ENCODE measurements around the gene GPLD1.

GPLD1 gene

GRCh38 chr6:24412294-24412693, 77.1 kb downstream of the GPLD1 start:
- Histone ChIP-seq H4K8ac (ENCODE audit: low read depth, low read length) (no peak overlapping the region), H3K9ac (ENCODE audit: low read depth, low read length, poor library complexity) (no peak overlapping the region), H3K4me3 (ENCODE audit: low read length in 2 of 2) (no peak overlapping the region), H3K4me1 (ENCODE audit: control insufficient read depth in 2 of 2, insufficient read depth in 1 of 2, low read depth in 1 of 2, low read length in 2 of 2) (no peaks in the 10 kb centered on the region), H4K91ac (ENCODE audit: low read depth, low read length, poor library complexity) (no peak overlapping the region), H3K79me1 (ENCODE audit: low read depth, low read length) (no peaks in the 10 kb centered on the region), H3K14ac (ENCODE audit: low read length) (no peak overlapping the region), H3K18ac (ENCODE audit: low read length) (no peak overlapping the region), H3K27me3 (ENCODE audit: control insufficient read depth in 3 of 3, insufficient read depth in 3 of 3, low read depth in 1 of 3, low read length in 3 of 3) (no peaks in the 10 kb centered on the region), H3K36me3 (replicated peaks in 1 of 2; ENCODE audit: control insufficient read depth in 2 of 2, insufficient read depth in 2 of 2, low read length in 2 of 2) (peaks cover 21 to 94% of the 10 kb centered on the region in 2 donors), H3K27ac (replicated peaks; ENCODE audit: low read length) (no peak overlapping the region), H3K4ac (ENCODE audit: low read length) (no peak overlapping the region), H2AFZ (ENCODE audit: low read length) (no peak overlapping the region), H3K23ac (ENCODE audit: low read depth, low read length, poor library complexity) (no peak overlapping the region), H2BK5ac (ENCODE audit: low read length) (no peak overlapping the region), H2BK120ac (ENCODE audit: low read depth, low read length) (no peak overlapping the region), H2AK5ac (ENCODE audit: low read depth, low read length) (no peak overlapping the region), H2BK15ac (ENCODE audit: low read length) (no peak overlapping the region), H3K9me3 (replicated peaks in 1 of 2; ENCODE audit: control insufficient read depth in 2 of 2, insufficient read depth in 1 of 2, low read depth in 1 of 2, low read length in 2 of 2) (no peaks in the 10 kb centered on the region), H3K4me2 (ENCODE audit: insufficient read depth, low read length, poor library complexity, severe bottlenecking) (no peak overlapping the region), H2BK12ac (ENCODE audit: low read length) (no peak overlapping the region)
- no peak for DNase-seq (ENCODE audit: low spot score)
- no CpG with 5 or more reads among the region's 4 CpGs for WGBS, 2 donors (ENCODE audit: extremely low coverage in 2 of 2, insufficient read length in 2 of 2, insufficient replicate concordance in 1 of 2)

- DNase-seq (ENCODE audit: low spot score), result no peak
- Histone ChIP-seq H2BK15ac (ENCODE audit: low read length) (no peak overlapping the region), H3K36me3 (replicated peaks in 1 of 2; ENCODE audit: control insufficient read depth in 2 of 2, insufficient read depth in 2 of 2, low read length in 2 of 2) (peaks cover 16 to 91% of the 10 kb centered on the region in 2 donors), H3K27ac (replicated peaks; ENCODE audit: low read length) (no peak overlapping the region), H2BK120ac (ENCODE audit: low read depth, low read length) (no peak overlapping the region), H2BK12ac (ENCODE audit: low read length) (no peak overlapping the region), H3K27me3 (ENCODE audit: control insufficient read depth in 3 of 3, insufficient read depth in 3 of 3, low read depth in 1 of 3, low read length in 3 of 3) (no peaks in the 10 kb centered on the region), H4K8ac (ENCODE audit: low read depth, low read length) (no peak overlapping the region), H3K23ac (ENCODE audit: low read depth, low read length, poor library complexity) (no peak overlapping the region), H3K4me3 (ENCODE audit: low read length in 2 of 2) (no peak overlapping the region), H3K4me1 (ENCODE audit: control insufficient read depth in 2 of 2, insufficient read depth in 1 of 2, low read depth in 1 of 2, low read length in 2 of 2) (no peaks in the 10 kb centered on the region), H3K4me2 (ENCODE audit: insufficient read depth, low read length, poor library complexity, severe bottlenecking) (no peak overlapping the region), H3K9me3 (replicated peaks in 1 of 2; ENCODE audit: control insufficient read depth in 2 of 2, insufficient read depth in 1 of 2, low read depth in 1 of 2, low read length in 2 of 2) (no peaks in the 10 kb centered on the region), H2AFZ (ENCODE audit: low read length) (no peak overlapping the region), H4K91ac (ENCODE audit: low read depth, low read length, poor library complexity) (no peak overlapping the region), H2AK5ac (ENCODE audit: low read depth, low read length) (no peak overlapping the region), H2BK5ac (ENCODE audit: low read length) (no peak overlapping the region), H3K79me1 (ENCODE audit: low read depth, low read length) (no peaks in the 10 kb centered on the region), H3K18ac (ENCODE audit: low read length) (no peak overlapping the region), H3K4ac (ENCODE audit: low read length) (no peak overlapping the region), H3K9ac (ENCODE audit: low read depth, low read length, poor library complexity) (no peak overlapping the region), H3K14ac (ENCODE audit: low read length) (no peak overlapping the region)
- WGBS, 2 donors (ENCODE audit: extremely low coverage in 2 of 2, insufficient read length in 2 of 2, insufficient replicate concordance in 1 of 2), result no CpG with 5 or more reads among the region's 3 CpGs
Observed at GRCh38 chr6:24410622-24411021, 78.8 kb downstream of the GPLD1 start.

GRCh38 chr6:24408719-24409410, 80.5 kb downstream of the GPLD1 start:
- Histone ChIP-seq H2BK5ac (ENCODE audit: low read length) (no peak overlapping the region), H3K23ac (ENCODE audit: low read depth, low read length, poor library complexity) (no peak overlapping the region), H4K91ac (ENCODE audit: low read depth, low read length, poor library complexity) (no peak overlapping the region), H3K36me3 (replicated peaks in 1 of 2; ENCODE audit: control insufficient read depth in 2 of 2, insufficient read depth in 2 of 2, low read length in 2 of 2) (peaks cover 15 to 88% of the 10 kb centered on the region in 2 donors), H3K4me3 (ENCODE audit: low read length in 2 of 2) (no peak overlapping the region), H3K9ac (ENCODE audit: low read depth, low read length, poor library complexity) (no peak overlapping the region), H3K27me3 (ENCODE audit: control insufficient read depth in 3 of 3, insufficient read depth in 3 of 3, low read depth in 1 of 3, low read length in 3 of 3) (no peaks in the 10 kb centered on the region), H3K4ac (ENCODE audit: low read length) (no peak overlapping the region), H3K4me2 (ENCODE audit: insufficient read depth, low read length, poor library complexity, severe bottlenecking) (no peak overlapping the region), H2BK12ac (ENCODE audit: low read length) (no peak overlapping the region), H3K18ac (ENCODE audit: low read length) (no peak overlapping the region), H3K14ac (ENCODE audit: low read length) (no peak overlapping the region), H2BK15ac (ENCODE audit: low read length) (no peak overlapping the region), H3K79me1 (ENCODE audit: low read depth, low read length) (no peaks in the 10 kb centered on the region), H2AK5ac (ENCODE audit: low read depth, low read length) (no peak overlapping the region), H3K27ac (replicated peaks; ENCODE audit: low read length) (no peak overlapping the region), H3K4me1 (ENCODE audit: control insufficient read depth in 2 of 2, insufficient read depth in 1 of 2, low read depth in 1 of 2, low read length in 2 of 2) (peaks cover 0 to 3% of the 10 kb centered on the region in 2 donors), H2AFZ (ENCODE audit: low read length) (no peak overlapping the region), H2BK120ac (ENCODE audit: low read depth, low read length) (no peak overlapping the region), H4K8ac (ENCODE audit: low read depth, low read length) (no peak overlapping the region), H3K9me3 (replicated peaks in 1 of 2; ENCODE audit: control insufficient read depth in 2 of 2, insufficient read depth in 1 of 2, low read depth in 1 of 2, low read length in 2 of 2) (no peaks in the 10 kb centered on the region)
- no peak for DNase-seq (ENCODE audit: low spot score)
- WGBS, 2 donors (ENCODE audit: extremely low coverage in 2 of 2, insufficient read length in 2 of 2, insufficient replicate concordance in 1 of 2), result no CpG with 5 or more reads among the region's 2 CpGs

- Histone ChIP-seq H3K4me3 (ENCODE audit: low read length in 2 of 2) (no peak overlapping the region), H3K23ac (ENCODE audit: low read depth, low read length, poor library complexity) (no peak overlapping the region), H2AFZ (ENCODE audit: low read length) (no peak overlapping the region), H3K18ac (ENCODE audit: low read length) (no peak overlapping the region), H2BK120ac (ENCODE audit: low read depth, low read length) (no peak overlapping the region), H3K9me3 (replicated peaks in 1 of 2; ENCODE audit: control insufficient read depth in 2 of 2, insufficient read depth in 1 of 2, low read depth in 1 of 2, low read length in 2 of 2) (no peaks in the 10 kb centered on the region), H4K8ac (ENCODE audit: low read depth, low read length) (no peak overlapping the region), H3K4me2 (ENCODE audit: insufficient read depth, low read length, poor library complexity, severe bottlenecking) (no peak overlapping the region), H3K4ac (ENCODE audit: low read length) (no peak overlapping the region), H2BK12ac (ENCODE audit: low read length) (no peak overlapping the region), H2BK15ac (ENCODE audit: low read length) (no peak overlapping the region), H2BK5ac (ENCODE audit: low read length) (no peak overlapping the region), H3K4me1 (ENCODE audit: control insufficient read depth in 2 of 2, insufficient read depth in 1 of 2, low read depth in 1 of 2, low read length in 2 of 2) (peaks cover 0 to 6% of the 10 kb centered on the region in 2 donors), H3K79me1 (ENCODE audit: low read depth, low read length) (peaks cover 6% of the 10 kb centered on the region), H2AK5ac (ENCODE audit: low read depth, low read length) (no peak overlapping the region), H3K14ac (ENCODE audit: low read length) (no peak overlapping the region), H3K36me3 (replicated peaks in 1 of 2; ENCODE audit: control insufficient read depth in 2 of 2, insufficient read depth in 2 of 2, low read length in 2 of 2) (peaks cover 6 to 54% of the 10 kb centered on the region in 2 donors), H3K27me3 (ENCODE audit: control insufficient read depth in 3 of 3, insufficient read depth in 3 of 3, low read depth in 1 of 3, low read length in 3 of 3) (no peaks in the 10 kb centered on the region), H4K91ac (ENCODE audit: low read depth, low read length, poor library complexity) (no peak overlapping the region), H3K27ac (replicated peaks; ENCODE audit: low read length) (no peak overlapping the region), H3K9ac (ENCODE audit: low read depth, low read length, poor library complexity) (no peak overlapping the region)
- no CpG with 5 or more reads among the region's 5 CpGs for WGBS, 2 donors (ENCODE audit: extremely low coverage in 2 of 2, insufficient read length in 2 of 2, insufficient replicate concordance in 1 of 2)
- no peak for DNase-seq (ENCODE audit: low spot score)
Observed at GRCh38 chr6:24405262-24405661, 84.1 kb downstream of the GPLD1 start.

Measured in neuronal stem cell (in vitro differentiated cells).